ENCODE data around the gene SEC14L1.

SEC14L1 gene

DNA sequence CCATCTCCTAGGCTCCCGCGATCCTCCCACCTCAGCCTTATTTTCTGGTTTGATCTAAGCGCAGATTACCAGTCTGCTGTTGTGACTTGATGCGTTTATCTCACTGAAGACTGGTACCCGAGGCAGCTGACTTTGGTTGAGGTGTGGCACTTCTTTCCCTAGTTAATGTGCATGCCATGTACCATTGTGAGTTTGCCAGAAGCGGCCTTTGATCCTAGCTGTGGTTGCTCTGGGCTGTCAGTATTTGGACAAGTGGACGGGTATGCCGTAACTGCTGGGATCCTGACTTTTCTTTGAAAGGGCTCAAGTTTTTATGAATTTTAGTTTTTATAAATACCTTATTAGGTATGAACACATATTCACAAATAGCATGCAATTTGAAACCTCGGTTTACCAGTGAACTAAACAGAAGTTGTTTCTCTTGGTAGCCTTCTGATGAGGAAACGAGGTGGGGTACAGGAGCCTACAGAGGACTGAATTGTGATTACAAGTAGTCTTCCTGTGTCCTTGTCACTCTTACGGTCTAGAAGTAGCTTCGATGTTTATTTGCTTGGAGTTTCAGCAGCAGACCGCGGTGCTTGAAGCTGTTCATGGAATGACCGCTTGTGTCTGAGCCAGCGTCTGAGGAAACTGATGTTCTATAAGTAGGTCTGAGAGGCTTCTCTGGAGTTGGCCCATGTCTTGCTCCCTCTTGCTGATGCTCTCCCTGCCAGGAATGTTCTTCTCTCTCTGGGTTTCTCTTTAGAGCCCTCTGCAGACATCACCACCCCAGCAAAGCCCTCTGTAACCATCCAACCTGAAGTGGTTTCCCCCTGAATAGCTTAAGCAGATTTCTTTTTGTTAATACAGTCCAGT, 40.0 kb downstream of the SEC14L1 start:
- no peak for ATAC-seq (ENCODE audit: low read depth)
- Histone ChIP-seq H3K27ac (ENCODE audit: poor library complexity, severe bottlenecking) (no peak overlapping the region), H3K4me1 (ENCODE audit: insufficient read depth, poor library complexity, severe bottlenecking) (peaks cover 17% of the 10 kb centered on the region), H3K36me3 (ENCODE audit: low read depth) (peaks cover 8% of the 10 kb centered on the region), H3K4me3 (ENCODE audit: severe bottlenecking) (no peak overlapping the region), H3K27me3 (ENCODE audit: insufficient read depth, poor library complexity, severe bottlenecking) (no peaks in the 10 kb centered on the region), H3K9me3 (ENCODE audit: severe bottlenecking) (no peaks in the 10 kb centered on the region)
- no peak for DNase-seq (ENCODE audit: low spot score)
- TF ChIP-seq, protein P1, sequence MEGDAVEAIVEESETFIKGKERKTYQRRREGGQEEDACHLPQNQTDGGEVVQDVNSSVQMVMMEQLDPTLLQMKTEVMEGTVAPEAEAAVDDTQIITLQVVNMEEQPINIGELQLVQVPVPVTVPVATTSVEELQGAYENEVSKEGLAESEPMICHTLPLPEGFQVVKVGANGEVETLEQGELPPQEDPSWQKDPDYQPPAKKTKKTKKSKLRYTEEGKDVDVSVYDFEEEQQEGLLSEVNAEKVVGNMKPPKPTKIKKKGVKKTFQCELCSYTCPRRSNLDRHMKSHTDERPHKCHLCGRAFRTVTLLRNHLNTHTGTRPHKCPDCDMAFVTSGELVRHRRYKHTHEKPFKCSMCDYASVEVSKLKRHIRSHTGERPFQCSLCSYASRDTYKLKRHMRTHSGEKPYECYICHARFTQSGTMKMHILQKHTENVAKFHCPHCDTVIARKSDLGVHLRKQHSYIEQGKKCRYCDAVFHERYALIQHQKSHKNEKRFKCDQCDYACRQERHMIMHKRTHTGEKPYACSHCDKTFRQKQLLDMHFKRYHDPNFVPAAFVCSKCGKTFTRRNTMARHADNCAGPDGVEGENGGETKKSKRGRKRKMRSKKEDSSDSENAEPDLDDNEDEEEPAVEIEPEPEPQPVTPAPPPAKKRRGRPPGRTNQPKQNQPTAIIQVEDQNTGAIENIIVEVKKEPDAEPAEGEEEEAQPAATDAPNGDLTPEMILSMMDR (IDR thresholded peaks at IDR 0.05; ENCODE audit: poor library complexity, severe bottlenecking): no peak

DNA sequence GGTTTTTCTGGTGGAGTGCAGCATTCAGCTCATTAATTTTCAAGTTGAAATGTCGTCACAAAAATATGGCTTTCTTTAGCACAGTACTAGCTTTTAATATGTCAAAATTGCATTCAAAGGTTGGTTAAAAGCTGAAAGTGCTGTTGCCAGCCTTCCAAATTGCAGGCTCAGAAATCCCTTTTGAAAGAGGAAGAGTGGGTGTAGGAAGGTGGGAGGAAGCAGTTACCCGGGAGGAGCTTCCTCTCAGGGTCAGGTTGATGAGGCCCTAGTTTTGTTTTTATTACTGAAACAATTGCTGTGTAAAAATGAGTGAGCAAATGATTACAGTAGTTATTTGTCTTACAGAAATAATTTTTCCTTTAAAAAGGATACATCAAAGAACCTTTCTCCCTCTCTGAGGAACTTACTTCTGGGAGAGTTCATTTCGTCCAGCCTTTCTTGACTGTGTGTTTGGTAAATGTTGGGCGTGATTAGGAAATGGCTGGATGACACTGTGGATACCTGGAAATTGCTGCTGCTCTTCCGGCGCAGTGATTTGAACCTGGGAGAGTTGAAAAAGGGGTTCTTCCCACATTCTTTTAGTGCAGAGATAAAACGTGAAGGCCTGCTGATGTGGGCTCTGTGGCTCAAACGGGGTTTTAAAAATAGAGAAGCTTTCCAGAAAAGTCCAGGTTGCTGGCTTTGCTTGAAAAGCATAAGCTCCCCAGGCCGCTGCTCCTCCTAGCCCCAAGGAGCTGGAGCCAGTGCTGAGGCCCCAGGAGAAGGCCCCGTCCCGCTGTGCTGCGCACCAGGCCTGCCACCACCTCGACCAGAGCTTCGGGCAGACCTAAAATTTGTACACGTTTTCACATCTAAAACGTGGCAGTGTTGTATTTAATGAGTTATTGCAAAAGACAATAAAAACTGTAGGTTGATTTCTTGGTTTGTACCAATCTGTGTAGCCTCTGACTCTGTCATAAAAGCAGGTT, 41.7 kb downstream of the SEC14L1 start:
- TF ChIP-seq, protein P1 (IDR thresholded peaks at IDR 0.05; ENCODE audit: poor library complexity, severe bottlenecking): no peak
- ATAC-seq (ENCODE audit: low read depth) (no peak), DNase-seq (ENCODE audit: low spot score) (no peak)
- Histone ChIP-seq H3K4me1 (ENCODE audit: insufficient read depth, poor library complexity, severe bottlenecking) (peaks cover 17% of the 10 kb centered on the region), H3K36me3 (ENCODE audit: low read depth) (peaks cover 5% of the 10 kb centered on the region), H3K27me3 (ENCODE audit: insufficient read depth, poor library complexity, severe bottlenecking) (no peaks in the 10 kb centered on the region), H3K27ac (ENCODE audit: poor library complexity, severe bottlenecking) (no peak overlapping the region), H3K9me3 (ENCODE audit: severe bottlenecking) (no peaks in the 10 kb centered on the region), H3K4me3 (ENCODE audit: severe bottlenecking) (no peak overlapping the region)

DNA sequence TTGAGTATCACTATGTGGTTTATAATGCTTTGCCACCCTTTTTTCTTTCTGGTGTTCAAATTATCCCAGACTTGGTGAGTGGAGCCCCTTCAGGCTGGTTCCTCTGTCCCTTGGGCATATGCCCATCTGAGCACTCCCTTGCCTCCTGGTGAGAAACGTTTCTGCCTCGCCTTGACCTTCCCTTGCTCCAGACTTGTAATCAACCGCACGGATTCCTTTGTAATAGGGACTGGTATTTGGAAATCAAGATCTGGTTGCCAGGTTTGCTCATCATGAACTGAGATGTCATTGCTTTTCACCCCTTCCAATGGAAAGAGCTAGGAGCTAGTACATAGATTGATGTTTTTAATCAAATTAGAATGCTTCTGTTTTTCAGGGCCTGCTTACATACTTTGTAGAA, 43.7 kb downstream of the SEC14L1 start:
- H3K27me3 ChIP-seq (ENCODE audit: insufficient read depth, poor library complexity, severe bottlenecking): no peaks in the 10 kb centered on the region
- DNase-seq (ENCODE audit: low spot score): no peak
- TF ChIP-seq, protein P1 (IDR thresholded peaks at IDR 0.05; ENCODE audit: poor library complexity, severe bottlenecking): no peak
- H3K9me3 ChIP-seq (ENCODE audit: severe bottlenecking): no peaks in the 10 kb centered on the region
- H3K4me3 ChIP-seq (ENCODE audit: severe bottlenecking): no peak overlapping the region
- peak; percentile 58 for ATAC-seq (ENCODE audit: low read depth)
- peak overlapping the region; percentile 7 for H3K27ac ChIP-seq (ENCODE audit: poor library complexity, severe bottlenecking)
- peaks cover 2% of the 10 kb centered on the region for H3K36me3 ChIP-seq (ENCODE audit: low read depth)
- peaks cover 17% of the 10 kb centered on the region for H3K4me1 ChIP-seq (ENCODE audit: insufficient read depth, poor library complexity, severe bottlenecking)

DNA sequence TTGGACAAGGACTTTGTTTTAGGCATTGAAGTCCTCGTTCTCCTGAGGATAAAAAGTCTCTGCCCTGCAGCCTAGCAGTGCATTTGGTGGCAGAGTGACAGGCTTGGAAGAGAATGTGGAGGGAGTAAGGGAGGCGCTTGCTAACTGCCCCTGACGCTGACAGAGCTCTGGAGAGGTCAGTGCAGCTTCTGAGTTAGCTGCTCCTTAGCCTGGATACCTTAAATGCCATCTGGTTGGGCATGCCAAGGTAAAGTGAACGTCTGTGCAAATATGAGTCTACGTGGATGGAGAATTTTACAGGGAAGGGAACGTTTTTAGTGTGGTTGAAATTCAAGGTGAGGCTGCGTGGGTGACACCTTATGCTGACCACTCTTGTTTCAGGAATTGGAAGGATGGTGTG, 44.4 kb downstream of the SEC14L1 start:
- no peak for DNase-seq (ENCODE audit: low spot score)
- peak; percentile 12; the same call in 1 of the 3 replicates for ATAC-seq (ENCODE audit: low read depth)

More for the DNA sequence above, 44.4 kb downstream of the SEC14L1 start:
- no peak overlapping the region for H3K4me3 ChIP-seq (ENCODE audit: severe bottlenecking)
- no peaks in the 10 kb centered on the region; the same call in 1 of the 2 replicates for H3K36me3 ChIP-seq (ENCODE audit: low read depth)
- H3K27me3 ChIP-seq (ENCODE audit: insufficient read depth, poor library complexity, severe bottlenecking): no peaks in the 10 kb centered on the region
- no peaks in the 10 kb centered on the region for H3K9me3 ChIP-seq (ENCODE audit: severe bottlenecking)
- H3K4me1 ChIP-seq (ENCODE audit: insufficient read depth, poor library complexity, severe bottlenecking): peaks cover 17% of the 10 kb centered on the region
- H3K27ac ChIP-seq (ENCODE audit: poor library complexity, severe bottlenecking): peak overlapping the region; percentile 7
- TF ChIP-seq, protein P1 (IDR thresholded peaks at IDR 0.05; ENCODE audit: poor library complexity, severe bottlenecking): no peak
